Activated B cell treated with CpG ODN at 0.5 μM for 24 hours (primary cell): ENCODE measurements around the gene CHKB. TPM values are rescaled to one million over a fixed set of nuclear protein-coding genes. Genes with fewer than 3 reads are reported as not detected.

ENCODE experiments used
- ATAC-seq: fragments of 200-7000 bp; cut with Tn5 transposase; one replicate; pipeline ENCODE4 v1.10.0; 2021; ENCODE audit warnings: low read depth, mild to moderate bottlenecking, moderate library complexity
- CTCF ChIA-PET: fragments of 350-600 bp; sonication (Branson Sonifier 250); formaldehyde crosslinking; loops from one replicate; lab custom pipeline; 2021; ENCODE audit warnings: antibody characterized with exemption; lab: Charles Lee
- POLR2A ChIA-PET: fragments of 350-600 bp; sonication (Branson Sonifier 250); formaldehyde crosslinking; loops from one replicate; lab custom pipeline; 2021; ENCODE audit warnings: antibody characterized with exemption; lab: Charles Lee
- DNase-seq: peaks from one replicate; pipeline ENCODE4 v3.0.0; 2022
- H3K27ac Mint-ChIP-seq: one replicate; pipeline ENCODE4 v1.8.0; 2020; ENCODE audit warnings: mixed read lengths
- H3K27me3 Mint-ChIP-seq: one replicate; pipeline ENCODE4 v1.8.0; 2021; ENCODE audit warnings: mixed read lengths
- H3K36me3 Mint-ChIP-seq: one replicate; pipeline ENCODE4 v1.8.0; 2021; ENCODE audit warnings: low read depth, mixed read lengths
- H3K4me1 Mint-ChIP-seq: one replicate; pipeline ENCODE4 v1.8.0; 2021; ENCODE audit warnings: mixed read lengths
- H3K4me3 Mint-ChIP-seq: one replicate; pipeline ENCODE4 v1.8.0; 2020; ENCODE audit warnings: mild to moderate bottlenecking, mixed read lengths
- H3K9me3 Mint-ChIP-seq: one replicate; pipeline ENCODE4 v1.8.0; 2020; ENCODE audit warnings: mixed read lengths
- CTCF ChIP-seq: fragments of 200-600 bp; IDR thresholded peaks from one replicate; pipeline ENCODE4 v1.8.0; 2022; ENCODE audit warnings: antibody characterized with exemption, mild to moderate bottlenecking
- intact Hi-C: fragments of 100-400 bp; cut with micrococcal nuclease; formaldehyde crosslinking; loops from one replicate; pipeline ENCODE4 v1.15.1; 2024
- total RNA-seq: library from RNA; stranded (reverse); gene quantifications from 2 replicates; pipeline ENCODE4 v1.2.3, GENCODE V29; 2022

CHKB gene
- total RNA-seq, 1 donor from 2014 or later = 158 TPM

- Mint-ChIP-seq H3K27me3 (peaks cover 1% of the 10 kb centered on the region), H3K4me1 (peaks cover 15% of the 10 kb centered on the region), H3K9me3 (no peaks in the 10 kb centered on the region), H3K27ac (no peak overlapping the region), H3K36me3 (peaks cover 9% of the 10 kb centered on the region), H3K4me3 (no peak overlapping the region)
- intact Hi-C loops = no loop called here
- DNase-seq (no peak), ATAC-seq (no peak)
- ChIA-PET CTCF (interaction anchor here (0.9 to 1.7 kb wide), 3 partner anchors 37 to 57 kb away, joined by 3 to 7 read pairs (median 4); partner anchors contain the start of gene SCO2), POLR2A (interaction anchor here (1.0 to 5.4 kb wide), 7 partner anchors 13 to 56 kb away, joined by 4 to 197 read pairs (median 10); partner anchors contain the start of genes CHKB, CPT1B, SCO2 and TYMP)
- TF ChIP-seq CTCF = no peak
Measured at GRCh38 chr22:50564289-50564688, 18.4 kb downstream of the CHKB start.

GRCh38 chr22:50563413-50564160 lies 19.1 kb downstream of the CHKB start:
- H3K4me3 Mint-ChIP-seq = peak overlapping the region; percentile 95
- no peak for ATAC-seq
- TF ChIP-seq CTCF = no peak
- ChIA-PET CTCF (interaction anchor here (0.9 to 1.9 kb wide), 9 partner anchors 16 to 311 kb away, joined by 3 to 27 read pairs (median 7); partner anchors contain the start of gene SCO2), POLR2A (interaction anchor here (1.0 to 5.4 kb wide), 14 partner anchors 8 to 319 kb away, joined by 3 to 197 read pairs (median 9); partner anchors contain the start of genes CHKB, CPT1B, KLHDC7B and LMF2)
- H3K27me3 Mint-ChIP-seq = peaks cover 1% of the 10 kb centered on the region
- H3K9me3 Mint-ChIP-seq = no peaks in the 10 kb centered on the region
- H3K36me3 Mint-ChIP-seq = peaks cover 3% of the 10 kb centered on the region
- intact Hi-C loops = loop anchor here (1.0 to 2.0 kb wide), 2 partner anchors 57 to 65 kb away; partner anchors contain the start of gene ARSA
- no peak for DNase-seq
- H3K27ac Mint-ChIP-seq = peak overlapping the region; percentile 81
- peaks cover 15% of the 10 kb centered on the region for H3K4me1 Mint-ChIP-seq

- peak within 1 kb of the TSS; percentile 81 for H3K27ac Mint-ChIP-seq
- ChIA-PET POLR2A (interaction anchor here (0.5 to 5.4 kb wide), 18 partner anchors 9 to 318 kb away, joined by 3 to 197 read pairs (median 6); partner anchors contain the start of genes CHKB, CPT1B, KLHDC7B and LMF2), CTCF (interaction anchor here (0.6 to 1.9 kb wide), 12 partner anchors 15 to 310 kb away, joined by 3 to 27 read pairs (median 3); partner anchors contain the start of genes KLHDC7B and SCO2)
- H3K27me3 Mint-ChIP-seq = peaks cover 1% of the 10 kb centered on the region
- DNase-seq = peak; percentile 97
- H3K4me1 Mint-ChIP-seq = peaks cover 15% of the 10 kb centered on the region
- peaks cover 1% of the 10 kb centered on the region for H3K36me3 Mint-ChIP-seq
- H3K9me3 Mint-ChIP-seq = no peaks in the 10 kb centered on the region
- TF ChIP-seq CTCF = peak; percentile 38
- ATAC-seq = peak; percentile 98
- peak within 1 kb of the TSS; percentile 95 for H3K4me3 Mint-ChIP-seq
- intact Hi-C loops = loop anchor here (1.0 to 2.0 kb wide), 7 partner anchors 14 to 66 kb away; partner anchors contain the start of genes ARSA, CHKB and NCAPH2
Measured at GRCh38 chr22:50562523-50563412, 19.9 kb downstream of the CHKB start, which contains the start of gene SYCE3. TSS of gene SYCE3 (minus strand) at chr22:50562919. CDS start at chr22:50556405, 6,514 bp downstream.

- Mint-ChIP-seq H3K36me3 (peaks cover 1% of the 10 kb centered on the region), H3K9me3 (no peaks in the 10 kb centered on the region), H3K27me3 (peaks cover 1% of the 10 kb centered on the region), H3K4me3 (peak overlapping the region; percentile 49), H3K4me1 (peaks cover 15% of the 10 kb centered on the region), H3K27ac (peak overlapping the region; percentile 71)
- POLR2A ChIA-PET = interaction anchor here (1.2 to 1.3 kb wide), 2 partner anchors 11 to 54 kb away, joined by 4 to 8 read pairs; partner anchors contain the start of genes LMF2 and NCAPH2
- CTCF ChIA-PET = no interaction called here
- intact Hi-C loops = loop anchor here (1.0 to 2.0 kb wide), 6 partner anchors 13 to 67 kb away; partner anchors contain the start of genes ARSA, CHKB and NCAPH2
- no peak for TF ChIP-seq CTCF
- DNase-seq = no peak
- no peak for ATAC-seq
Measured at GRCh38 chr22:50561401-50562358, 21.0 kb downstream of the CHKB start.
